A673 (cell line): ENCODE results near the gene INTS12.
"Not testable (repeated sequence)": the region's sequence is repeated elsewhere in the genome, so short reads cannot be mapped to it uniquely, and the experiment has no call there.

Experiments used
- EZH2 ChIP-seq: fragments of 200-600 bp; sonication (generic); IDR thresholded peaks from 2 replicates; pipeline ENCODE4 v1.6.1; 2017; ENCODE audit warnings: borderline replicate concordance, low read depth, mild to moderate bottlenecking, mixed read lengths, antibody characterized with exemption, low read length; ENCODE audit not compliant: poor library complexity, severe bottlenecking
- TF ChIP-seq, protein P1 (sequence below): fragments of 300-800, 200-600 bp; sonication (generic); conservative IDR thresholded peaks from 2 replicates; pipeline ENCODE4 v1.5.1; 2017; ENCODE audit warnings: low read depth, mild to moderate bottlenecking, antibody characterized with exemption, low read length, moderate library complexity, mixed read lengths

DNA sequence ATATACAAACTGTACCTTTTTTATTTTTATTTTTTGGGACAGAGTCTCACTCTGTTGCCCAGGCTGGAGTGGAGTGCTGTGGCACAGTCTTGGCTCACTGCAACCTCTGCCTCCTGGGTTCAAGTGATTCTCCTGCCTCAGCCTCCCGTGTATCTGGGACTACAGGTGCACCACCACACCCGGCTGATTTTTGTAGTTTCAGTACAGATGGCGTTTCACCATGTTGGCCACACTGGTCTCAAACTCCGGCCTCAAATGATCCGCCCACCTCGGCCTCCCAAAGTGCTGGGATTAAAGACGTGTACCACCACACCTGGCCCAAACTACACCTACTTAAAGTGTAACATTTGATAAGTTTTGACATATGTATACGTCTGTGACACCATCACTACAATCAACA, 12.7 kb downstream of the INTS12 start:
- TF ChIP-seq, protein P1, sequence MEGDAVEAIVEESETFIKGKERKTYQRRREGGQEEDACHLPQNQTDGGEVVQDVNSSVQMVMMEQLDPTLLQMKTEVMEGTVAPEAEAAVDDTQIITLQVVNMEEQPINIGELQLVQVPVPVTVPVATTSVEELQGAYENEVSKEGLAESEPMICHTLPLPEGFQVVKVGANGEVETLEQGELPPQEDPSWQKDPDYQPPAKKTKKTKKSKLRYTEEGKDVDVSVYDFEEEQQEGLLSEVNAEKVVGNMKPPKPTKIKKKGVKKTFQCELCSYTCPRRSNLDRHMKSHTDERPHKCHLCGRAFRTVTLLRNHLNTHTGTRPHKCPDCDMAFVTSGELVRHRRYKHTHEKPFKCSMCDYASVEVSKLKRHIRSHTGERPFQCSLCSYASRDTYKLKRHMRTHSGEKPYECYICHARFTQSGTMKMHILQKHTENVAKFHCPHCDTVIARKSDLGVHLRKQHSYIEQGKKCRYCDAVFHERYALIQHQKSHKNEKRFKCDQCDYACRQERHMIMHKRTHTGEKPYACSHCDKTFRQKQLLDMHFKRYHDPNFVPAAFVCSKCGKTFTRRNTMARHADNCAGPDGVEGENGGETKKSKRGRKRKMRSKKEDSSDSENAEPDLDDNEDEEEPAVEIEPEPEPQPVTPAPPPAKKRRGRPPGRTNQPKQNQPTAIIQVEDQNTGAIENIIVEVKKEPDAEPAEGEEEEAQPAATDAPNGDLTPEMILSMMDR, result not testable (repeated sequence)
- not testable (repeated sequence) for TF ChIP-seq EZH2
